NB4 (cell line): ENCODE results near the gene TAP2.

Experiments
- CTCF ChIP-seq: IDR thresholded peaks from one replicate; pipeline ENCODE4 v1.5.1; 2012; ENCODE audit warnings: low read depth, low read length
- POLR2A ChIP-seq: IDR thresholded peaks from 2 replicates; pipeline ENCODE4 v1.6.1; 2011; ENCODE audit warnings: mild to moderate bottlenecking; ENCODE audit not compliant: insufficient read length; ENCODE audit errors: extremely low read depth

GRCh38 chr6:32852018-32852843, 13.7 kb upstream of the TAP2 start:
- no peak for TF ChIP-seq CTCF
- TF ChIP-seq POLR2A: no peak
